HG03432 (cell line): Measurements from ENCODE around the gene SSNA1.

Experiments
- ATAC-seq: cut with Tn5 transposase; IDR thresholded peaks from one replicate; pipeline ENCODE4 v1.9.1; 2021; ENCODE audit warnings: mild to moderate bottlenecking, moderate library complexity; ENCODE audit not compliant: unreplicated experiment

SSNA1 gene

GRCh38 chr9:137150617-137151457, 37.6 kb upstream of the SSNA1 start:
- ATAC-seq: peak; percentile 43

- ATAC-seq: no peak
Measured at GRCh38 chr9:137152844-137153405, 35.6 kb upstream of the SSNA1 start.

GRCh38 chr9:137156567-137157375, 31.7 kb upstream of the SSNA1 start:
- ATAC-seq: no peak

GRCh38 chr9:137157618-137158415, 30.7 kb upstream of the SSNA1 start:
- ATAC-seq: no peak

- ATAC-seq: no peak
Measured at GRCh38 chr9:137158625-137159024, 29.9 kb upstream of the SSNA1 start.

- no peak for ATAC-seq
Measured at GRCh38 chr9:137159105-137160053, 29.1 kb upstream of the SSNA1 start.

GRCh38 chr9:137160054-137160425, 28.4 kb upstream of the SSNA1 start:
- ATAC-seq: no peak

- no peak for ATAC-seq
Measured at GRCh38 chr9:137160716-137161557, 27.5 kb upstream of the SSNA1 start.

- no peak for ATAC-seq
Measured at GRCh38 chr9:137161558-137162486, 26.7 kb upstream of the SSNA1 start.

- ATAC-seq: no peak
Measured at GRCh38 chr9:137162505-137163364, 25.7 kb upstream of the SSNA1 start.

- ATAC-seq: no peak
Measured at GRCh38 chr9:137163365-137163715, 25.1 kb upstream of the SSNA1 start.

- ATAC-seq: no peak
Measured at GRCh38 chr9:137163805-137164204, 24.7 kb upstream of the SSNA1 start.

GRCh38 chr9:137164370-137165249, 23.9 kb upstream of the SSNA1 start:
- ATAC-seq: no peak

GRCh38 chr9:137165250-137165836, 23.1 kb upstream of the SSNA1 start:
- ATAC-seq: no peak

GRCh38 chr9:137166380-137167229, 21.9 kb upstream of the SSNA1 start:
- no peak for ATAC-seq
